Measurements from ENCODE around the gene CHD9. TPM values are rescaled to one million over a fixed set of nuclear protein-coding genes. Genes with fewer than 3 reads are reported as not detected.

Gene CHD9
- total RNA-seq, 4 donors from 2014 or later, result 24.5 to 84.0 (median 48.2) TPM

- intact Hi-C loops (cut with DNase I; ENCODE audit: low total_unique reads), result no loop called here
- ATAC-seq, result no peak
- no peak overlapping the region for H3K4me3 ChIP-seq
Measured at GRCh38 chr16:53154513-53154912, 99.7 kb downstream of the CHD9 start.

GRCh38 chr16:53156516-53156915, 101.7 kb downstream of the CHD9 start:
- Histone ChIP-seq H3K27ac (no peak overlapping the region), H3K4me3 (no peak overlapping the region), H3K27me3 (no peaks in the 10 kb centered on the region), H3K9me3 (no peaks in the 10 kb centered on the region), H3K4me1 (peaks cover 27 to 38% of the 10 kb centered on the region in 2 donors), H3K36me3 (peaks cover 0 to 27% of the 10 kb centered on the region in 2 donors)
- in situ Hi-C loops (cut with MboI; ENCODE audit: low sequenced_read_pairs in 4 of 4) (loop anchor here in 3 of 4 donors (10.0 to 25.0 kb wide), 2 partner anchors 94 to 102 kb away; partner anchors contain the start of genes CHD9 (in 3 of the 3) and CHD9NB (in 3 of the 3)), intact Hi-C loops (cut with DNase I; ENCODE audit: low total_unique reads) (no loop called here)
- TF ChIP-seq CTCF (IDR thresholded peaks at IDR 0.05 in 4 of 5, conservative IDR thresholded peaks at IDR 0.05 in 1 of 5), result no peak
- no peak for TF ChIP-seq POLR2A (IDR thresholded peaks at IDR 0.05)
- DNase-seq, result no peak
- no peak for ATAC-seq

More at GRCh38 chr16:53154513-53154912, 99.7 kb downstream of the CHD9 start:
- in situ Hi-C loops (cut with MboI; ENCODE audit: low sequenced_read_pairs in 4 of 4), result loop anchor here in 3 of 4 donors (10.0 to 25.0 kb wide), 2 partner anchors 92 to 100 kb away; partner anchors contain the start of genes CHD9 (in 3 of the 3) and CHD9NB (in 3 of the 3)
- H3K4me1 ChIP-seq, result peaks cover 27 to 29% of the 10 kb centered on the region in 2 donors
- no peaks in the 10 kb centered on the region for H3K27me3 ChIP-seq
- no peak for DNase-seq
- peak overlapping the region in 1 of 4 donors; percentile 62 for H3K27ac ChIP-seq
- H3K9me3 ChIP-seq, result peaks cover 0 to 14% (median 4%) of the 10 kb centered on the region in 3 donors
- no peak for TF ChIP-seq POLR2A (IDR thresholded peaks at IDR 0.05)
- no peak for TF ChIP-seq CTCF (IDR thresholded peaks at IDR 0.05 in 4 of 5, conservative IDR thresholded peaks at IDR 0.05 in 1 of 5)
- H3K36me3 ChIP-seq, result peaks cover 0 to 27% of the 10 kb centered on the region in 2 donors

GRCh38 chr16:53159781-53160436, 105.1 kb downstream of the CHD9 start:
- DNase-seq (no peak), ATAC-seq (peak; percentile 62 to 74)
- Histone ChIP-seq H3K36me3 (peaks cover 0 to 32% of the 10 kb centered on the region in 2 donors), H3K4me3 (no peak overlapping the region), H3K4me1 (peaks cover 9 to 10% of the 10 kb centered on the region in 2 donors), H3K9me3 (no peaks in the 10 kb centered on the region), H3K27me3 (no peaks in the 10 kb centered on the region), H3K27ac (peak overlapping the region in 1 of 4 donors; percentile 23)
- TF ChIP-seq POLR2A (IDR thresholded peaks at IDR 0.05) (no peak), CTCF (IDR thresholded peaks at IDR 0.05 in 4 of 5, conservative IDR thresholded peaks at IDR 0.05 in 1 of 5) (peak; percentile 41 to 71 (median 60))
- in situ Hi-C loops (cut with MboI; ENCODE audit: low sequenced_read_pairs in 4 of 4) (loop anchor here (10.0 to 25.0 kb wide), 2 partner anchors 98 to 105 kb away; partner anchors contain the start of genes CHD9 (in 4 of the 4) and CHD9NB (in 4 of the 4)), intact Hi-C loops (cut with DNase I; ENCODE audit: low total_unique reads) (loop anchor here (1.0 kb wide), 2 partner anchors 30 to 105 kb away; no protein-coding TSS in a partner anchor)

- Histone ChIP-seq H3K36me3 (peaks cover 0 to 5% of the 10 kb centered on the region in 2 donors), H3K4me1 (peaks cover 16 to 33% of the 10 kb centered on the region in 2 donors), H3K27me3 (no peaks in the 10 kb centered on the region), H3K9me3 (no peaks in the 10 kb centered on the region), H3K4me3 (no peak overlapping the region), H3K27ac (no peak overlapping the region)
- no peak for ATAC-seq
- in situ Hi-C loops (cut with MboI; ENCODE audit: low sequenced_read_pairs in 4 of 4) (loop anchor here in 3 of 4 donors (10.0 to 25.0 kb wide), 2 partner anchors 104 to 111 kb away; partner anchors contain the start of genes CHD9 (in 3 of the 3) and CHD9NB (in 3 of the 3)), intact Hi-C loops (cut with DNase I; ENCODE audit: low total_unique reads) (loop anchor here (5.0 kb wide), 1 partner anchor 36 kb away; no protein-coding TSS in a partner anchor)
- no peak for TF ChIP-seq POLR2A (IDR thresholded peaks at IDR 0.05)
- TF ChIP-seq CTCF (IDR thresholded peaks at IDR 0.05 in 4 of 5, conservative IDR thresholded peaks at IDR 0.05 in 1 of 5), result no peak
- DNase-seq, result no peak
Measured at GRCh38 chr16:53166099-53166498, 111.3 kb downstream of the CHD9 start.

Measured in gastrocnemius medialis (tissue), 4 donors.